Measurements from ENCODE around the gene ITGB5. TPM values are rescaled to one million over a fixed set of nuclear protein-coding genes. Genes with fewer than 3 reads are reported as not detected.

ITGB5 gene
- total RNA-seq, 2 donors from 2014 or later = 576 to 592 TPM

DNA sequence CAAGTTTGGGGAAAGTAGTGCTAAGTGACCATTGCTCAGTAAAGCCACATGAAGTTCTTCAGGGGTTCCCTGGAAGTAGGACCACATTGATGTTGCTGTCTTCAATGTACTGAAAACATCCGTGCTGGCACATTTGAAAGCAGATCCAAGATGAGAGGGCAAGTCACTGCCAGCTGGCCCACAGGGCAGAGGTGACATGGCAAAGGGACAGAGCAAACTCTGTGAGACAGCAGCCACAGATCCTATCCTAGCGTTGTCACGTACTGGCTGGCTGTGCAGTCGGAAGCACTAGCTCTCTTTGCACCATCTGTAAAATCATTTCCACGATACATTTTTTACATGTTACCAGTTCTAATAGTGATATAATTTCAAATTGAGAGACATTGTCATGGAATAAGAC lies 33.6 kb upstream of the ITGB5 start:
- ATAC-seq (ENCODE audit: insufficient number of reproducible peaks, low FRiP score, low read depth) (no peak), DNase-seq (ENCODE audit: low spot score) (no peak)
- Histone ChIP-seq H3K4me1 (ENCODE audit: control insufficient read depth in 1 of 2, low read depth in 2 of 2) (no peaks in the 10 kb centered on the region), H3K9me3 (no peaks in the 10 kb centered on the region), H3K4me3 (no peak overlapping the region), H3K36me3 (no peaks in the 10 kb centered on the region), H3K27me3 (replicated peaks; ENCODE audit: insufficient read depth) (no peaks in the 10 kb centered on the region), H3K27ac (no peak overlapping the region)
- TF ChIP-seq CTCF (IDR thresholded peaks at IDR 0.05) = no peak

- Histone ChIP-seq H3K9me3 (no peaks in the 10 kb centered on the region), H3K27ac (no peak overlapping the region), H3K4me1 (ENCODE audit: control insufficient read depth in 1 of 2, low read depth in 2 of 2) (no peaks in the 10 kb centered on the region), H3K36me3 (no peaks in the 10 kb centered on the region), H3K4me3 (no peak overlapping the region), H3K27me3 (replicated peaks; ENCODE audit: insufficient read depth) (no peaks in the 10 kb centered on the region)
- ATAC-seq (ENCODE audit: insufficient number of reproducible peaks, low FRiP score, low read depth) (no peak), DNase-seq (ENCODE audit: low spot score) (no peak)
- TF ChIP-seq CTCF (IDR thresholded peaks at IDR 0.05) = no peak
These were observed 32.6 kb upstream of the ITGB5 start for GRCh38 chr3:124919756-124920155.

- no peaks in the 10 kb centered on the region for H3K9me3 ChIP-seq
- H3K27ac ChIP-seq = no peak overlapping the region
- no peak for DNase-seq (ENCODE audit: low spot score)
- no peaks in the 10 kb centered on the region for H3K4me1 ChIP-seq (ENCODE audit: control insufficient read depth in 1 of 2, low read depth in 2 of 2)
- no peaks in the 10 kb centered on the region for H3K27me3 ChIP-seq (replicated peaks; ENCODE audit: insufficient read depth)
- H3K4me3 ChIP-seq = no peak overlapping the region
- no peak for TF ChIP-seq CTCF (IDR thresholded peaks at IDR 0.05)
- no peaks in the 10 kb centered on the region for H3K36me3 ChIP-seq
- no peak for ATAC-seq (ENCODE audit: insufficient number of reproducible peaks, low FRiP score, low read depth)
These were observed 31.4 kb upstream of the ITGB5 start for GRCh38 chr3:124918524-124918923.

GRCh38 chr3:124916837-124917409 lies 29.8 kb upstream of the ITGB5 start:
- H3K27ac ChIP-seq = no peak overlapping the region
- no peak for ATAC-seq (ENCODE audit: insufficient number of reproducible peaks, low FRiP score, low read depth)

GRCh38 chr3:124915254-124915653 lies 28.1 kb upstream of the ITGB5 start:
- Histone ChIP-seq H3K27ac (no peak overlapping the region), H3K4me1 (ENCODE audit: control insufficient read depth in 1 of 2, low read depth in 2 of 2) (no peaks in the 10 kb centered on the region), H3K27me3 (replicated peaks; ENCODE audit: insufficient read depth) (no peaks in the 10 kb centered on the region), H3K36me3 (no peaks in the 10 kb centered on the region), H3K9me3 (no peaks in the 10 kb centered on the region), H3K4me3 (no peak overlapping the region)
- no peak for ATAC-seq (ENCODE audit: insufficient number of reproducible peaks, low FRiP score, low read depth)
- no peak for TF ChIP-seq CTCF (IDR thresholded peaks at IDR 0.05)
- no peak for DNase-seq (ENCODE audit: low spot score)

More at GRCh38 chr3:124916837-124917409, 29.8 kb upstream of the ITGB5 start:
- Histone ChIP-seq H3K4me1 (ENCODE audit: control insufficient read depth in 1 of 2, low read depth in 2 of 2) (no peaks in the 10 kb centered on the region), H3K36me3 (no peaks in the 10 kb centered on the region), H3K4me3 (no peak overlapping the region), H3K9me3 (no peaks in the 10 kb centered on the region), H3K27me3 (replicated peaks; ENCODE audit: insufficient read depth) (no peaks in the 10 kb centered on the region)
- TF ChIP-seq CTCF (IDR thresholded peaks at IDR 0.05) = no peak
- DNase-seq (ENCODE audit: low spot score) = no peak

Data from thoracic aorta (tissue), 2 donors.